Measurements from ENCODE around the gene JHY. TPM values are rescaled to one million over a fixed set of nuclear protein-coding genes. Genes with fewer than 3 reads are reported as not detected.

Gene JHY
- total and polyA plus RNA-seq, 2 of the 8 experiments (the other 6 are each of a cell fraction or from before 2014, with no cell fraction given), result 0.29 to 0.91 TPM

DNA sequence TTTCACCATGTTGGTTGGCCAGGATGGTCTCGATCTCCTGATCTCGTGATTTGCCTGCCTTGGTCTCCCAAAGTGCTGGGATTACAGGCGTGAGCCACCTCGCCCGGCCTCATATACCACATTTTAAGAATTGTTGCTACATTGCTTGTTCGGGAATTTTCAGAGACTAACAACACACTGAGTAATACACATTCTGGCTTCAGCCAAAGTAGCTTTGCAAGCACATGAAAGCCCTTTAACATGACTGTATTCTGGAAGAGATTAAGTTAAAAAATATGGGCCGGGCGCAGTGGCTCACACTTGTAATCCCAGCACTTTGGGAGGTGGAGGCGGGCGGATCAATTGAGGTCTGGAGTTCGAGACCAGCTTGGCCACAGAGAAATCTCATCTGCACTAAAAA is 29.3 kb upstream of the JHY start:
- DNase-seq (ENCODE audit: low read depth in 1 of 2, low spot score in 2 of 2), result no peak
- Histone ChIP-seq H3K27ac (ENCODE audit: low read depth, low read length) (no peak overlapping the region), H3K4ac (replicated peaks; ENCODE audit: insufficient read length, low read depth, low read length) (no peak overlapping the region), H3K23me2 (ENCODE audit: low read depth, low read length) (no peaks in the 10 kb centered on the region), H2BK12ac (ENCODE audit: low read depth, low read length) (no peak overlapping the region), H3K56ac (replicated peaks; ENCODE audit: insufficient read length, low read depth, low read length) (no peak overlapping the region), H4K91ac (replicated peaks; ENCODE audit: insufficient read length, low read length) (no peak overlapping the region), H3K4me3 (ENCODE audit: extremely low read depth in 1 of 4, insufficient read depth in 2 of 4, low read depth in 3 of 4, low read length in 4 of 4) (no peak overlapping the region), H2AK5ac (ENCODE audit: low read depth, low read length) (no peak overlapping the region), H4K5ac (ENCODE audit: insufficient read length, low read depth, low read length) (no peak overlapping the region), H3K9ac (replicated peaks in 1 of 4; ENCODE audit: extremely low read depth in 1 of 4, low read depth in 3 of 4, low read length in 3 of 4) (no peak overlapping the region), H2AFZ (ENCODE audit: low read length) (no peak overlapping the region), H2BK120ac (replicated peaks; ENCODE audit: low read depth, low read length) (no peak overlapping the region), H3K18ac (ENCODE audit: extremely low read depth, low read length) (0 out of 2 replicates have a peak overlapping the region, but pooled peaks have one; percentile 22), H3K79me2 (ENCODE audit: control insufficient read depth in 1 of 2, insufficient read depth in 2 of 2, low read length in 2 of 2) (no peaks in the 10 kb centered on the region), H3K4me1 (replicated peaks in 1 of 4; ENCODE audit: control insufficient read depth in 3 of 4, insufficient read depth in 4 of 4, low read length in 3 of 4) (peaks cover 0 to 2% (median 0%) of the 10 kb centered on the region in 4 experiments; a peak in 4 of 7 replicates), H4K8ac (ENCODE audit: extremely low read depth, insufficient read depth, low read length) (no peak overlapping the region), H3K36me3 (ENCODE audit: control insufficient read depth in 2 of 4, insufficient read depth in 4 of 4, low read length in 3 of 4) (no peaks in the 10 kb centered on the region), H2BK20ac (ENCODE audit: low read length) (no peak overlapping the region), H3K4me2 (ENCODE audit: insufficient read depth in 1 of 2, low read depth in 2 of 2, low read length in 2 of 2) (no peak overlapping the region), H3K79me1 (ENCODE audit: low read depth, low read length) (no peaks in the 10 kb centered on the region), H4K20me1 (replicated peaks in 1 of 2; ENCODE audit: control insufficient read depth in 1 of 2, insufficient read depth in 2 of 2, low read length in 2 of 2) (no peaks in the 10 kb centered on the region), H3K27me3 (replicated peaks in 1 of 4; ENCODE audit: control insufficient read depth in 3 of 4, extremely low read depth in 1 of 4, insufficient read depth in 3 of 4, low read length in 3 of 4) (no peaks in the 10 kb centered on the region), H3K14ac (ENCODE audit: insufficient read length) (no peak overlapping the region), H3K9me3 (ENCODE audit: insufficient read depth in 2 of 2, low read depth in 1 of 2, low read length in 1 of 2) (no peaks in the 10 kb centered on the region), H3K23ac (ENCODE audit: insufficient read length) (no peak overlapping the region), H2BK15ac (ENCODE audit: low read length) (no peak overlapping the region), H2BK5ac (ENCODE audit: low read depth, low read length) (no peak overlapping the region)
- TF ChIP-seq RAD21 (IDR thresholded peaks at IDR 0.05 in 1 of 2, conservative IDR thresholded peaks at IDR 0.05 in 1 of 2; ENCODE audit: low read depth in 2 of 2, low read length in 2 of 2) (no peak), RXRA (IDR thresholded peaks at IDR 0.05; ENCODE audit: insufficient read depth, low read depth, low read length) (no peak), CEBPB (IDR thresholded peaks at IDR 0.05; ENCODE audit: low read depth, low read length) (no peak), EZH2 (IDR thresholded peaks at IDR 0.05; ENCODE audit: low read depth, low read length, severe bottlenecking) (no peak), BACH1 (IDR thresholded peaks at IDR 0.05; ENCODE audit: low read length) (no peak)
- ChIA-PET CTCF (ENCODE audit: partially characterized antibody) (interaction anchor here (0.6 to 13.0 kb wide), 37 partner anchors 9 to 273 kb away, joined by 3 to 145 read pairs (median 4); partner anchors contain the start of gene UBASH3B), POLR2A (ENCODE audit: partially characterized antibody) (interaction anchor here (0.8 to 1.9 kb wide), 4 partner anchors 20 to 45 kb away, joined by 3 to 9 read pairs (median 5); no protein-coding TSS in a partner anchor)
- 92% methylated on average over 11 of the region's 11 CpGs; no CpG with 5 or more reads in 1 of the 2 experiments for WGBS, 2 experiments (ENCODE audit: extremely low coverage in 1 of 2, insufficient coverage in 1 of 2, insufficient read length in 1 of 2, insufficient replicate concordance in 2 of 2, low coverage in 1 of 2, low lambda C conversion rate in 2 of 2, missing lambda C conversion rate in 1 of 2)
- FAIRE-seq, result no peak

Data from H1 (cell line).